Osteoblast (primary cell): Measurements from ENCODE around the gene ZNF330. TPM values are rescaled to one million over a fixed set of nuclear protein-coding genes. Genes with fewer than 3 reads are reported as not detected.
A peak's percentile ranks its signal among the peaks of the same experiment; 100 is the strongest.

ENCODE experiments used
- DNase-seq: peaks from one replicate; pipeline ENCODE4 v3.0.0; 2011; ENCODE audit warnings: low spot score, mixed read lengths; ENCODE audit not compliant: insufficient read length; ENCODE audit errors: missing footprints
- H2AFZ ChIP-seq: 2 replicates; pipeline ENCODE4 v1.6.0; 2011; ENCODE audit warnings: mild to moderate bottlenecking, low read length
- H3K27ac ChIP-seq: 2 replicates; pipeline ENCODE4 v1.5.1; 2011; ENCODE audit warnings: mild to moderate bottlenecking, low read depth, low read length, moderate library complexity
- H3K27me3 ChIP-seq: 2 replicates; pipeline ENCODE4 v1.6.0; 2012; ENCODE audit warnings: mild to moderate bottlenecking, control low read depth, inconsistent platforms, low read length, moderate library complexity; ENCODE audit not compliant: insufficient read depth
- H3K36me3 ChIP-seq: 2 replicates; pipeline ENCODE4 v1.5.1; 2011; ENCODE audit warnings: mild to moderate bottlenecking, low read length, control low read depth, moderate library complexity; ENCODE audit not compliant: insufficient read depth
- H3K4me1 ChIP-seq: 2 replicates; pipeline ENCODE4 v1.5.1; 2011; ENCODE audit warnings: mild to moderate bottlenecking, low read length, control low read depth, moderate library complexity; ENCODE audit not compliant: insufficient read depth
- H3K4me2 ChIP-seq: 2 replicates; pipeline ENCODE4 v1.6.0; 2011; ENCODE audit warnings: mild to moderate bottlenecking, low read length; ENCODE audit not compliant: insufficient read depth
- H3K4me3 ChIP-seq: fragments of 200-600 bp; sonication (generic); 3 replicates; pipeline ENCODE4 v1.5.1; 2012; ENCODE audit warnings: mild to moderate bottlenecking, low read length, inconsistent platforms; ENCODE audit not compliant: insufficient read depth
- H3K79me2 ChIP-seq: 2 replicates; pipeline ENCODE4 v1.6.0; 2012; ENCODE audit warnings: mild to moderate bottlenecking, low read length, control low read depth, inconsistent platforms; ENCODE audit not compliant: insufficient read depth
- H3K9me3 ChIP-seq: 2 replicates; pipeline ENCODE4 v1.5.1; 2011; ENCODE audit warnings: low read depth, low read length, control low read depth
- H4K20me1 ChIP-seq: 2 replicates; pipeline ENCODE4 v1.6.0; 2012; ENCODE audit warnings: mild to moderate bottlenecking, low read length, control low read depth; ENCODE audit not compliant: insufficient read depth
- CTCF ChIP-seq: IDR thresholded peaks from 2 replicates; pipeline ENCODE4 v1.5.1; 2011; ENCODE audit warnings: mild to moderate bottlenecking, low read depth, low read length, moderate library complexity; ENCODE audit errors: extremely low read depth
- total RNA-seq: library from RNA; depleted of rRNA; stranded (reverse); fragments of >200 nt; gene quantifications from 2 replicates; pipeline ENCODE4 v1.2.3, GENCODE V29; 2012

ZNF330 gene
- total RNA-seq, 1 donor, result 33.7 TPM

DNA sequence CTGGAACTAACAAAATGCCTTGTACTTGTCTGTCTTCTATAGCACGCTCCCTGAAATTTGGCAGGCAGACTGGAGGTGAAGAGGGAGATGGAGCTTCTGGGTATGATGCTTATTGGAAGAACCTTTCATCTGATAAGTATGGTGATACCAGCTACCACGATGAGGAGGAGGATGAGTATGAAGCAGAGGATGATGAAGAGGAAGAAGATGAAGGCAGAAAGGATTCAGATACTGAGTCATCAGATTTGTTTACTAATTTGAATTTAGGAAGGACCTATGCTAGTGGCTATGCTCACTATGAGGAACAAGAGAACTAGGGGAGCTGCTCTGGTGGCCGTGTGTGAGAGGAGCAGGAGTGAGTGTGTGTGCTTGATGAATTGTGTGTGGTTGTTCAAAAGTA, 13.0 kb downstream of the ZNF330 start:
- H4K20me1 ChIP-seq, result no peaks in the 10 kb centered on the region
- no peaks in the 10 kb centered on the region for H3K27me3 ChIP-seq
- H2AFZ ChIP-seq, result no peak overlapping the region
- peaks cover 50% of the 10 kb centered on the region for H3K36me3 ChIP-seq
- DNase-seq, result no peak
- no peaks in the 10 kb centered on the region for H3K79me2 ChIP-seq
- no peak for TF ChIP-seq CTCF
- no peak overlapping the region for H3K27ac ChIP-seq
- H3K4me2 ChIP-seq, result no peak overlapping the region
- no peaks in the 10 kb centered on the region for H3K4me1 ChIP-seq
- no peak overlapping the region for H3K4me3 ChIP-seq
- no peaks in the 10 kb centered on the region for H3K9me3 ChIP-seq

GRCh38 chr4:141238186-141238585, 17.5 kb downstream of the ZNF330 start:
- no peaks in the 10 kb centered on the region for H3K9me3 ChIP-seq
- no peak overlapping the region for H3K4me3 ChIP-seq
- no peak overlapping the region for H2AFZ ChIP-seq
- H3K27ac ChIP-seq, result no peak overlapping the region
- no peak for TF ChIP-seq CTCF
- no peaks in the 10 kb centered on the region for H3K4me1 ChIP-seq
- no peak for DNase-seq
- peaks cover 20% of the 10 kb centered on the region for H3K36me3 ChIP-seq
- H3K79me2 ChIP-seq, result no peaks in the 10 kb centered on the region
- H3K4me2 ChIP-seq, result no peak overlapping the region
- H3K27me3 ChIP-seq, result no peaks in the 10 kb centered on the region
- H4K20me1 ChIP-seq, result no peaks in the 10 kb centered on the region

- no peak overlapping the region for H3K4me3 ChIP-seq
- H3K4me2 ChIP-seq, result no peak overlapping the region
- peak overlapping the region; percentile 56 for H2AFZ ChIP-seq
- H3K79me2 ChIP-seq, result no peaks in the 10 kb centered on the region
- no peaks in the 10 kb centered on the region for H3K9me3 ChIP-seq
- no peak for DNase-seq
- no peak overlapping the region for H3K27ac ChIP-seq
- no peaks in the 10 kb centered on the region for H3K27me3 ChIP-seq
- TF ChIP-seq CTCF, result no peak
- H3K36me3 ChIP-seq, result peaks cover 2% of the 10 kb centered on the region
- no peaks in the 10 kb centered on the region for H3K4me1 ChIP-seq
- no peaks in the 10 kb centered on the region for H4K20me1 ChIP-seq
These were observed 19.6 kb downstream of the ZNF330 start for GRCh38 chr4:141240259-141240658.

DNA sequence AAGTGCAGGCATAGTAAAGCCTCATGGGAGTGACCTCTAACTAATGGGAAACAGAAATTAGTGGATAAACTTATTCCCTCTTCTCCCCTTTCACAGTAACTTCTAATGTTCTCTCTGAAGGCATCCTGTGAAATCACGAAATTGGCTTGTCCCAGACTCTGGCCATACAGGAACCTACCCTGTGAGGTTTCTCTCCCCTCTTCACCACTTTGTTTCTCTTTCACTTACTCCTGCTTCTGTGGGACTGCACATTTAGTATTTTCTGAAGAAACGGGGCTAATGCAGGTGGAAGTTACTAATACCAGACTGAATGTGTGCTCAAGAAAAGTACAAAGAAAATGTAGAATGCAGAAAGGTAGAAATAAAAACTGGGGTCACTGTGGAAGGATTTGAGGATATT, 20.0 kb downstream of the ZNF330 start:
- no peaks in the 10 kb centered on the region for H3K79me2 ChIP-seq
- H3K36me3 ChIP-seq, result no peaks in the 10 kb centered on the region
- TF ChIP-seq CTCF, result no peak
- no peaks in the 10 kb centered on the region for H4K20me1 ChIP-seq
- peak overlapping the region; percentile 56 for H2AFZ ChIP-seq
- H3K4me1 ChIP-seq, result peaks cover under 1% of the 10 kb centered on the region
- DNase-seq, result no peak
- no peaks in the 10 kb centered on the region for H3K9me3 ChIP-seq
- H3K4me3 ChIP-seq, result no peak overlapping the region
- H3K27ac ChIP-seq, result no peak overlapping the region
- no peaks in the 10 kb centered on the region for H3K27me3 ChIP-seq
- H3K4me2 ChIP-seq, result no peak overlapping the region
